Ureter (tissue), 1 donor: Measurements from ENCODE around the gene PMS1. TPM values are rescaled to one million over a fixed set of nuclear protein-coding genes. Genes with fewer than 3 reads are reported as not detected.

Experiments used
- total RNA-seq: library from RNA; stranded (reverse); gene quantifications from one replicate; pipeline ENCODE4 v1.2.4, GENCODE V29; 2023
- donor health status: DM: yes; HTN: yes; CAD: no.

PMS1 gene
- total RNA-seq, 1 donor from 2014 or later, result 29.6 TPM

Other genes starting within 250 kb of the PMS1 start
- gene SLC40A1, start 203.7 kb upstream of the PMS1 start, total RNA-seq, result 39.9 TPM
- gene ASNSD1, start 123.0 kb upstream of the PMS1 start, total RNA-seq, result 32.1 TPM
- gene ANKAR, start 109.8 kb upstream of the PMS1 start, total RNA-seq, result 18.7 TPM
- 8.5 TPM for gene OSGEPL1, start 21.7 kb upstream of the PMS1 start, total RNA-seq
- 64.1 TPM for gene ORMDL1, start 111 bp upstream of the PMS1 start, total RNA-seq